Measurements from ENCODE around the gene LAMA5.

GRCh38 chr20:62318400-62319345, 48.4 kb downstream of the LAMA5 start:
- no peak for TF ChIP-seq CTCF (IDR thresholded peaks at IDR 0.05)
- no peak for TF ChIP-seq EZH2 (IDR thresholded peaks at IDR 0.05; ENCODE audit: borderline replicate concordance, insufficient read depth, low read depth, low read length, poor library complexity, severe bottlenecking)

Measured in B cell (primary cell).